GM12892 (cell line): ENCODE measurements around the gene FBRSL1.

ENCODE experiments used
- DNase-seq: peaks from one replicate; pipeline ENCODE4 v3.0.0; 2011; ENCODE audit not compliant: insufficient read length
- FAIRE-seq: peaks from 2 replicates; lab custom pipeline; 2011; peaks lifted over from hg19 to GRCh38; lab: Jason Lieb, UNC
- POLR2A ChIP-seq: IDR thresholded peaks from 2 replicates; pipeline ENCODE4 v1.6.1; 2011; ENCODE audit warnings: low read depth, low read length, control low read depth
- POLR2AphosphoS5 ChIP-seq: IDR thresholded peaks from 2 replicates; pipeline ENCODE4 v1.6.1; 2011; ENCODE audit warnings: low read depth, low read length, control low read depth
- TAF1 ChIP-seq: IDR thresholded peaks from 2 replicates; pipeline ENCODE4 v1.6.1; 2011; ENCODE audit warnings: low read depth, mild to moderate bottlenecking, control low read depth, low read length, borderline replicate concordance

FBRSL1 gene

GRCh38 chr12:132481771-132482745 is 7.9 kb upstream of the FBRSL1 start:
- DNase-seq (no peak), FAIRE-seq (peak; percentile 81)
- peak; percentile 13; the same call in 1 of the 2 replicates for TF ChIP-seq POLR2A
- TF ChIP-seq TAF1 = no peak

GRCh38 chr12:132482771-132483170 is 7.2 kb upstream of the FBRSL1 start:
- no peak for DNase-seq
- TF ChIP-seq TAF1 (no peak), POLR2A (no peak), POLR2AphosphoS5 (no peak)
- FAIRE-seq = no peak

- FAIRE-seq (no peak), DNase-seq (no peak)
- TF ChIP-seq POLR2AphosphoS5 (no peak), TAF1 (no peak), POLR2A (no peak)
Measured at GRCh38 chr12:132483208-132483607, 6.7 kb upstream of the FBRSL1 start.

GRCh38 chr12:132483612-132484011 is 6.3 kb upstream of the FBRSL1 start:
- TF ChIP-seq TAF1 (no peak), POLR2AphosphoS5 (no peak), POLR2A (no peak)
- DNase-seq (no peak), FAIRE-seq (no peak)

DNA sequence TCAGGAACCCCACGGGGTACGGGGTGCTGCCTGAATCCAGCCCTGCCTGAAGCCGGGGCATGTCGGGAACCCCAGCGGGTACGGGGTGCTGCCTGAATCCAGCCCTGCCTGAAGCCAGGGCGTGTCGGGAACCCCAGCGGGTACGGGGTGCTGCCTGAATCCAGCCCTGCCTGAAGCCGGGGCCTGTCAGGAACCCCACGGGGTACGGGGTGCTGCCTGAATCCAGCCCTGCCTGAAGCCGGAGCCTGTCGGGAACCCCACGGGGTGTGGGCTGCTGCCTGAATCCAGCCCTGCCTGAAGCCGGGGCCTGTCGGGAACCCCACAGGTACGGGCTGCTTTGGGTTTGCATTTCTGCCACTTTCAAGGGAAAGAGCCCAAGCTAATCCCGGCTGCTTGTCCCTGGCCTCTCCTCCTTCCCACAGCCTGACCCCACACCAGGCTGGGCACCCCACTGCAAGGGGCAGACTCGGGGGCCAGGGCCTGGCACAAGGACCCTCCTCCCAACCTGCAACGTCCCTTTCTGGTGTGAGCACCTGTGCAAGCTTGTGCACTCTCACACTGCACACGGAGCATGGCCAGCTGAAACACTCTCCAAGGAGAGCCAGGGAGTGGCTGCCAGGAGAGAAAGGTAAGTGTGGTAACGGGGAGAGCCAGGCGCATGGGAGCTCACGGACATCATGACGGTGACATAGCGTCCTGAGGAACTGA is 5.6 kb upstream of the FBRSL1 start:
- TF ChIP-seq TAF1 = no peak
- TF ChIP-seq POLR2AphosphoS5 = no peak
- TF ChIP-seq POLR2A = no peak
- DNase-seq (no peak), FAIRE-seq (no peak)

DNA sequence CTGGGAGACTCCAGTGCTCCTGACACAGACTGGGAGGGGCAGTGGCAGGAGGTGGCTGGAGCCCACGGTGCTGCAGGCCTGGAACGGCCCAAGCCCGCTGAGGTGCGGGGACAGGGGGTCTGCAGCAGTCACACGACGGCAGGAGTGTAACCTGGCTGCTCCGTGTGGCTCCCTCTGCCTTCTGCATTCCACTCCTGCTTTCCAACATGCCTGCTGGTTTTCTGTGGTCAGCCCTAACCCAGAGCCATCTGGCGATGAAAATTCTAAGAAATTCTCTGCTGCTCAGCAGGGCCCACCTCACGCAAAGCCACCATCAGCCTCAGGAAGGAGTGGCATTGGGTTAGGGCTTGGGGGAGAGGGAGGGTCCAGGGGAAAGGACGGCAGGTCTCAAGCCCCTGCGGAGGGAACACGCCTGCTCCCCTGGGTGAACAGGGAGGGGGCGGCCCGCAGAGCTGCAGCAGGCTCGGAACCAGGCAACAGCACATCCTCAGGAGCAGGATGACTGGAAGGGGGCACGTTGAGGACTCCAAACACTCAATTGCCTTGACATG is 5.0 kb upstream of the FBRSL1 start:
- TF ChIP-seq TAF1 = no peak
- no peak for TF ChIP-seq POLR2A
- no peak for TF ChIP-seq POLR2AphosphoS5
- no peak for FAIRE-seq
- no peak for DNase-seq

DNA sequence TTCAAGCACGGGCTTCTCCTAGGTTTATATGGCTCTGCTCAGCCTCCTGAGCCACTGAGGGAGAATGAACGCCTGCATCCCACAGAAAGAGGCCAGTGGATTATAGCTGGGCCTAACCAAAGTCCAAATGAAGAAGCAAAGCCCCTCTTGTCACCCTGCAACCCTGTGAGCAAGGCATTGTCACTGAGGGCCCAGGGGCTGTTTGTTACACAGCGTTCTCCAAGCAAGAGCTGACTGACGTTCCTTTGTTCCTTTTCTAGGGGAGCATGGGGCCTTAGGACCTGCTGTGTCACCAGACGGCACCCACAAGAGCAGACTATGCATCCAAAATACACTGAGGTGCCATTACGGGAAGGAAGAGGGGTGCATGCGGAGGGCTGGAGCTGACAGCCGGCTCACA is 4.3 kb upstream of the FBRSL1 start:
- no peak for DNase-seq
- FAIRE-seq = no peak
- TF ChIP-seq POLR2A (no peak), TAF1 (no peak), POLR2AphosphoS5 (no peak)

GRCh38 chr12:132486168-132486567 is 3.8 kb upstream of the FBRSL1 start:
- no peak for TF ChIP-seq TAF1
- no peak for TF ChIP-seq POLR2A
- TF ChIP-seq POLR2AphosphoS5 = no peak
- FAIRE-seq = no peak

GRCh38 chr12:132486576-132486975 is 3.4 kb upstream of the FBRSL1 start:
- TF ChIP-seq POLR2AphosphoS5 (no peak), POLR2A (no peak), TAF1 (no peak)
- DNase-seq (no peak), FAIRE-seq (no peak)

More at GRCh38 chr12:132486168-132486567, 3.8 kb upstream of the FBRSL1 start:
- DNase-seq = no peak

- FAIRE-seq = no peak
- TF ChIP-seq POLR2A = no peak
- TF ChIP-seq TAF1 = no peak
- TF ChIP-seq POLR2AphosphoS5 = no peak
- no peak for DNase-seq
Measured at GRCh38 chr12:132487311-132487741, 2.6 kb upstream of the FBRSL1 start.

DNA sequence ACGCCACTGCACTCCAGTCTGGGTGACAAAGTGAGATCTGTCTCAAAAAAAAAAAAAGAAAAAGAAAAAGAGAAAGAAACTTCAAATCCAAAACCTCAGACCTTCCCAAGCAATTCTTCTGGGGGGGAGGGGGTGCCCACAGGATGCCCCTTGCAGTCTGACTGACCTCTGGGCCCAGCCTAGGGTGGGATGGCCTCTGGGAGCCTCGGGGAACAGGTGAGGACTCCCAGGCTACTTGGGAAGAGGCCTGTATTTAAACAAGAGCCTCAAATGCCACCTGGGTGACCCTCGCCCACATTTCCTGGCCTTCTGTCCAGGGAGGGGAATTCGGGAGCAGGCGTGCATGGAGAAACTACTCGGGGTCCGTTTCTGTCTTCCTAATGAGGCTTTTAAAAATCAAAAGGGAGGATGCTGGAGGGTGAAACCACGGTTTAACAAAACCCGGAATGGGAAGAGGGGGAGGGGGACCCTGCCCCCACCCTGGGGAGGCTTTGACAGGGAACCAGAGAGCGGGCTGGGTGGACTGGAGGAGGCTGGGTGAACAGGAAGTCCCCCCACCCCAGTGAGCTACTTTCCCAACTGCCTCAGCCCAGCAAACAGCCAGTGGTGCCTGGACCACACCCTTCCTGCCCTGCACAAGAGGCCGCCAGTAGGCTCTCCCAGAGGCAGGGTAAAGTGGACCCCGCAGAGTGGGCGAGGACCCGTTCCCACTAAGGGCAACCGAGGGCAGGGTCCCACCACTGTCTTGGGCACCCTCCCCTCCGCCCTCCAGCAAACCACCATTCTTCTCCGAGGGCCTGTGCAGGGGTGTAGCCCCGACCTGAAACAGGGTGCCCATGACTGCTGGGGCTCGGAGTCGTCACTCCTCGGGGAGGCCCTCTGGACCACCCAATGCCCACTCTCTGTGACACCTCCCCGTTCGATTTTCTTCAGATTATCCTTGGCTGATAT is 1.5 kb upstream of the FBRSL1 start:
- TF ChIP-seq POLR2A (no peak), TAF1 (no peak), POLR2AphosphoS5 (no peak)
- DNase-seq (no peak), FAIRE-seq (peak; percentile 33)

DNA sequence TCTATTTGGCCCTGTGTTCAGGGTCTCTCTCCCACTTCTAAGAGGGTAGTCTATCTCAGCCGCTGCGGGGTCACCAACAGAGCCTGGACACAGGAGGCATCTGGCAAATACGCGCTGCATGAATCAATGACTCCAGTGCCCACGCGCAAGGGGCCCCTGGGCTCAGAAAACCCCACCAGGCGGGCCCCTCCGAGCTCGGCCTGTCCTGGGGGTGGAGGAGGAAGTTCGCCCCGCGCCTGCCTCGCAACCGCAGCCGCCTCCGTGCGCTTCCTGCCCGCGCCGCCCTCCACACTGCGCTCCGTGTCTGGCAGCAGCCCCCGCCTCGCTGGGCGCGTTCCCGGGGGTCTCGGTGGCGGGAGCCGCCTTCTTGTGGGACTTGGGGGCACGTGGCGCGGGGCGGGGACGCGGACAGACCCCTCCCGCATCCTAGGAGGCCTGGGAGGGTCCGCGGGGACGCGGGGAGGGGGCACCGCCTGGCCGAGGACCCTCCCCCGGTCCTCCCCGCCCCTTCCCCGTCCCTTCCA is 811 bp upstream of the FBRSL1 start:
- FAIRE-seq = peak; percentile 33
- no peak for TF ChIP-seq TAF1
- no peak for DNase-seq
